Astrocyte (in vitro differentiated cells and primary cell): ENCODE data around the gene SLC26A6. TPM values are rescaled to one million over a fixed set of nuclear protein-coding genes. Genes with fewer than 3 reads are reported as not detected.

Experiments used
- DNase-seq: peaks from one replicate; pipeline ENCODE4 v3.0.0-alpha.2; 2010; ENCODE audit warnings: low read depth
- FAIRE-seq: peaks from 2 replicates; lab custom pipeline; 2011; peaks lifted over from hg19 to GRCh38; lab: Jason Lieb, UNC
- H2AFZ ChIP-seq: 2 replicates; pipeline ENCODE4 v1.6.0; 2012; ENCODE audit warnings: low read depth, low read length, inconsistent platforms
- H3K27ac ChIP-seq: 2 replicates; pipeline ENCODE4 v1.5.1; 2011; ENCODE audit warnings: low read depth, low read length, inconsistent platforms
- H3K27me3 ChIP-seq: 2 replicates; pipeline ENCODE4 v1.6.0; 2011; ENCODE audit warnings: low read length, inconsistent platforms; ENCODE audit not compliant: insufficient read depth
- H3K36me3 ChIP-seq: 2 replicates; pipeline ENCODE4 v1.5.1; 2011; ENCODE audit warnings: low read length, inconsistent platforms; ENCODE audit not compliant: insufficient read depth
- H3K4me1 ChIP-seq: 2 replicates; pipeline ENCODE4 v1.5.1; 2011; ENCODE audit warnings: low read length, inconsistent platforms; ENCODE audit not compliant: insufficient read depth
- H3K4me2 ChIP-seq: 2 replicates; pipeline ENCODE4 v1.6.0; 2012; ENCODE audit warnings: low read length, inconsistent platforms
- H3K4me3 ChIP-seq: 2 replicates; pipeline ENCODE4 v1.5.1; 2011; ENCODE audit warnings: low read depth, mild to moderate bottlenecking, low read length, inconsistent platforms; ENCODE audit not compliant: insufficient read depth
- H3K79me2 ChIP-seq: 2 replicates; pipeline ENCODE4 v1.6.0; 2012; ENCODE audit warnings: mild to moderate bottlenecking, low read length, inconsistent platforms; ENCODE audit not compliant: insufficient read depth
- H3K9ac ChIP-seq: 2 replicates; pipeline ENCODE4 v1.6.0; 2012; ENCODE audit warnings: mild to moderate bottlenecking, low read length, inconsistent platforms
- H3K9me3 ChIP-seq: 2 replicates; pipeline ENCODE4 v1.5.1; 2012; ENCODE audit warnings: low read depth, mild to moderate bottlenecking, low read length, inconsistent platforms; ENCODE audit not compliant: insufficient read depth
- H4K20me1 ChIP-seq: 2 replicates; pipeline ENCODE4 v1.6.0; 2012; ENCODE audit warnings: low read length, inconsistent platforms; ENCODE audit not compliant: insufficient read depth
- H3K27ac Mint-ChIP-seq: one replicate; pipeline ENCODE4 v1.8.0; 2021; ENCODE audit warnings: mild to moderate bottlenecking, mixed read lengths; ENCODE audit not compliant: unreplicated experiment
- H3K27me3 Mint-ChIP-seq: one replicate; pipeline ENCODE4 v1.8.0; 2021; ENCODE audit warnings: low read depth, mixed read lengths; ENCODE audit not compliant: unreplicated experiment
- H3K36me3 Mint-ChIP-seq: one replicate; pipeline ENCODE4 v1.8.0; 2021; ENCODE audit warnings: low read depth, mixed read lengths; ENCODE audit not compliant: unreplicated experiment
- H3K4me1 Mint-ChIP-seq: one replicate; pipeline ENCODE4 v1.8.0; 2021; ENCODE audit warnings: low read depth, mixed read lengths; ENCODE audit not compliant: unreplicated experiment
- H3K4me3 Mint-ChIP-seq: one replicate; pipeline ENCODE4 v1.8.0; 2021; ENCODE audit warnings: mild to moderate bottlenecking, moderate library complexity, mixed read lengths; ENCODE audit not compliant: unreplicated experiment
- H3K9me3 Mint-ChIP-seq: one replicate; pipeline ENCODE4 v1.8.0; 2021; ENCODE audit warnings: mild to moderate bottlenecking, mixed read lengths; ENCODE audit not compliant: unreplicated experiment
- EZH2 ChIP-seq: IDR thresholded peaks from 2 replicates; pipeline ENCODE4 v1.6.1; 2012; ENCODE audit warnings: mild to moderate bottlenecking, low read length, inconsistent platforms; ENCODE audit not compliant: insufficient read depth
- total RNA-seq: library from RNA; stranded (reverse); gene quantifications from 2 replicates; pipeline ENCODE4 v1.2.1, GENCODE V29; 2021
- TF ChIP-seq, protein P1 (sequence below): IDR thresholded peaks from 2 replicates; pipeline ENCODE4 v1.5.1; 2011; ENCODE audit warnings: low read depth, mild to moderate bottlenecking, inconsistent platforms, low read length, moderate library complexity; ENCODE audit not compliant: insufficient read depth

SLC26A6 gene
- total RNA-seq, 1 donor from 2014 or later: 32.0 TPM

DNA sequence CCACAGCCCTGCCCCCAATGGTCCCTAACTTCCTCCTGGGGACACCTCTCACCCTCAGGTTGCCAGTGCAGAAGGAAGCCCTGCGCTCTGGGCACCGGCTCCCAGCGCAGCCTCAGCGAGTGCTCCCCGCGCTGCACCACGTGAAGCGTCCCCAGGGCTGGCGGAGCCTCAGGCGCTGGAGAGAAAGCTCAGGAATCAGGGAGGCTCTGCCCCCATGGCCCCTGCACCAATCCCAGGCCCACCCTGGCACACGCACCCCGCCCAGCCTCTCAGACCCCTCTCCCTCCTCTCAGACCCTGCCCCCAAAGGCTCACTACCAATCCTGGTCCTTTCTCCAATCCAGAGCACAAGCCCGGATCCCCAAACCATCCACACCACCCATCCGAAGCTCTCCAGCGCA lies 47.0 kb downstream of the SLC26A6 start:
- peaks cover 7% of the 10 kb centered on the region for H3K4me1 ChIP-seq
- no peaks in the 10 kb centered on the region for H3K27me3 ChIP-seq
- Mint-ChIP-seq H3K9me3 (peaks cover 2% of the 10 kb centered on the region), H3K4me3 (no peak overlapping the region), H3K27me3 (peaks cover 14% of the 10 kb centered on the region), H3K4me1 (no peaks in the 10 kb centered on the region), H3K36me3 (peaks cover 42% of the 10 kb centered on the region), H3K27ac (no peak overlapping the region)
- FAIRE-seq (no peak), DNase-seq (no peak)
- TF ChIP-seq, protein P1, sequence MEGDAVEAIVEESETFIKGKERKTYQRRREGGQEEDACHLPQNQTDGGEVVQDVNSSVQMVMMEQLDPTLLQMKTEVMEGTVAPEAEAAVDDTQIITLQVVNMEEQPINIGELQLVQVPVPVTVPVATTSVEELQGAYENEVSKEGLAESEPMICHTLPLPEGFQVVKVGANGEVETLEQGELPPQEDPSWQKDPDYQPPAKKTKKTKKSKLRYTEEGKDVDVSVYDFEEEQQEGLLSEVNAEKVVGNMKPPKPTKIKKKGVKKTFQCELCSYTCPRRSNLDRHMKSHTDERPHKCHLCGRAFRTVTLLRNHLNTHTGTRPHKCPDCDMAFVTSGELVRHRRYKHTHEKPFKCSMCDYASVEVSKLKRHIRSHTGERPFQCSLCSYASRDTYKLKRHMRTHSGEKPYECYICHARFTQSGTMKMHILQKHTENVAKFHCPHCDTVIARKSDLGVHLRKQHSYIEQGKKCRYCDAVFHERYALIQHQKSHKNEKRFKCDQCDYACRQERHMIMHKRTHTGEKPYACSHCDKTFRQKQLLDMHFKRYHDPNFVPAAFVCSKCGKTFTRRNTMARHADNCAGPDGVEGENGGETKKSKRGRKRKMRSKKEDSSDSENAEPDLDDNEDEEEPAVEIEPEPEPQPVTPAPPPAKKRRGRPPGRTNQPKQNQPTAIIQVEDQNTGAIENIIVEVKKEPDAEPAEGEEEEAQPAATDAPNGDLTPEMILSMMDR: no peak
- no peak for TF ChIP-seq EZH2
- H3K9me3 ChIP-seq: no peaks in the 10 kb centered on the region
- H3K4me2 ChIP-seq: no peak overlapping the region
- peaks cover 36% of the 10 kb centered on the region for H3K79me2 ChIP-seq
- no peak overlapping the region for H2AFZ ChIP-seq
- peaks cover 73% of the 10 kb centered on the region for H4K20me1 ChIP-seq
- no peak overlapping the region for H3K9ac ChIP-seq
- no peak overlapping the region for H3K27ac ChIP-seq
- H3K4me3 ChIP-seq: no peak overlapping the region
- H3K36me3 ChIP-seq: peaks cover 9% of the 10 kb centered on the region

DNA sequence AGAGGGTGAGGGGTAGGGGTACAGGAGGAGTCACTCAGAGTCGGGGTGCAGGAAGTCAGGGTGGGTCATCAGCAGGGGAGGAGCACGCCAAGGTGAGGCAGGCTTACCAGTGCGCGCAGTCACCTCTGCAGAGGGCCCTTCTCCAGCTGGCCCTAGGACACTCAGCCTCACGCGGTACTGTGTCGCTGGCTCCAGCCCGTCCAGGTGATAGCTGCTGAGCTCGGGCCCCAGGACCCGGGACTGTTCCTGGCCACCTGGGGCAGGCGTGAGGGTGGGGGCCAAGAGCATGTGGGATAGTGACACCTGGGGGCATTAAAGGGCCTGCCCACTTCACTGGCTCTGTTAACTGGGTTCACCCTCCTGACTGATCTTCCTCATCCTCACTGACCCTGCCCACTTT lies 47.6 kb downstream of the SLC26A6 start:
- FAIRE-seq (no peak), DNase-seq (no peak)
- no peak overlapping the region for H2AFZ ChIP-seq
- Mint-ChIP-seq H3K36me3 (peaks cover 38% of the 10 kb centered on the region), H3K27ac (no peak overlapping the region), H3K27me3 (peaks cover 15% of the 10 kb centered on the region), H3K4me3 (no peak overlapping the region), H3K4me1 (no peaks in the 10 kb centered on the region), H3K9me3 (peaks cover under 1% of the 10 kb centered on the region)
- peaks cover 2% of the 10 kb centered on the region for H3K4me1 ChIP-seq
- peaks cover 30% of the 10 kb centered on the region for H3K79me2 ChIP-seq
- no peak for TF ChIP-seq EZH2
- TF ChIP-seq, protein P1: no peak
- H3K36me3 ChIP-seq: peaks cover 10% of the 10 kb centered on the region
- no peaks in the 10 kb centered on the region for H3K27me3 ChIP-seq
- H3K9me3 ChIP-seq: no peaks in the 10 kb centered on the region
- no peak overlapping the region for H3K4me3 ChIP-seq
- H4K20me1 ChIP-seq: peaks cover 74% of the 10 kb centered on the region
- no peak overlapping the region for H3K4me2 ChIP-seq
- H3K27ac ChIP-seq: no peak overlapping the region
- H3K9ac ChIP-seq: no peak overlapping the region

DNA sequence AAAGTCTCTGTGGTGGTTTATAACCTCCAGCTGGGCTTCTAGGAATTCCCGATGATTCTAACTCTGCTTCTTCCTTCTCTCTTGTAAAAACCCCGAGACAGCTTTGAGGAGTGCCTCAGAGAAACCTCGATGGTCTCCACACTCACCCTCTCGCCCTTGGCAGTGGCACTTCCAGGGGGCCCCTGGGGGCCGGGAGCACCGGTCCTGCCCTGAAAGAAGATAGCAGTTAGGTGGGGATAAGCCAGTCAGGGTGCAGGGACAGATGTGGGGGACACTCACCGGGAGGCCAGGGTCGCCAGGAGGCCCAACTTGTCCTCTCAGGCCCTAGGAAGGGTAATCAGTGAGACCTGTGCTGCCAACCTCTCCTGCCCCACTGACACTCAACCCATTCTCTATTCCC lies 49.9 kb downstream of the SLC26A6 start:
- Histone ChIP-seq H3K36me3 (peaks cover 18% of the 10 kb centered on the region), H3K9me3 (no peaks in the 10 kb centered on the region), H3K27ac (no peak overlapping the region), H2AFZ (no peak overlapping the region), H3K9ac (no peak overlapping the region), H3K27me3 (no peaks in the 10 kb centered on the region), H3K79me2 (peaks cover 10% of the 10 kb centered on the region), H4K20me1 (peaks cover 61% of the 10 kb centered on the region), H3K4me3 (no peak overlapping the region), H3K4me2 (no peak overlapping the region), H3K4me1 (no peaks in the 10 kb centered on the region)
- TF ChIP-seq, protein P1: no peak
- no peaks in the 10 kb centered on the region for H3K4me1 Mint-ChIP-seq
- peaks cover 44% of the 10 kb centered on the region for H3K36me3 Mint-ChIP-seq
- H3K4me3 Mint-ChIP-seq: no peak overlapping the region
- peaks cover 15% of the 10 kb centered on the region for H3K27me3 Mint-ChIP-seq
- H3K9me3 Mint-ChIP-seq: no peaks in the 10 kb centered on the region
- FAIRE-seq: no peak
- no peak for DNase-seq
- H3K27ac Mint-ChIP-seq: no peak overlapping the region
